Activated CD8-positive, alpha-beta memory T cell treated with anti-CD3 and anti-CD28 coated beads for 4 hours (primary cell): ENCODE measurements around the gene CNIH4.
"Not testable (repeated sequence)": the region's sequence is repeated elsewhere in the genome, so short reads cannot be mapped to it uniquely, and the experiment has no call there.

Experiments
- DNase-seq, 2 donors: peaks; one replicate each; pipeline ENCODE4 v3.0.0-alpha.2; 2020; ENCODE audit warnings: low read depth in 2 of 2

The CNIH4 gene

GRCh38 chr1:224399887-224400286 lies 43.2 kb downstream of the CNIH4 start:
- no peak for DNase-seq

DNA sequence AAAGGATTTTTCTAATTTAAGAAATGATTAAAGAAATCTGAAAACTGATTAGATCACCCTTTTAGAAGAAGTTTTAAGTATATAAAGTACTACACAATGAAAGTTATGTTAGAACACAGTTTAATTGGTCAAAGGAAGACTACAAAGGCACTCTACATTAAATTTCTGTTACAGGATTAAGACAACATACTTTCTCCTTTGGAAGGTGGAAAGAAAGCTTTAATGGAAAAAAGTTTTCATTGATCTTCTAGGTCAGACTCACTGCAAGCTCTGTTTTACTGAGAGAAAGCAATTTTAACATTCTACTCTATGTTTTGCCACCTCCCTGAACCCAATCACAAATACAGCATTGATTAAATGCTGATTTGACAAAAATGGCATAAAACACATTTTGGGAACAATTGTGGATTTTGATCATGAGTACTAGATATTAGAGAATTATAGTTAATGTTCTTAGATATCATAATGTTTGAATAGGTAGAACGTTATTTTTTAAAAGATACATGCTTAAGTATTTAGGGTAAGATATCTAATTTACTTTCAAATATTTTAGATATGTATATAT lies 45.9 kb downstream of the CNIH4 start:
- no peak for DNase-seq

DNA sequence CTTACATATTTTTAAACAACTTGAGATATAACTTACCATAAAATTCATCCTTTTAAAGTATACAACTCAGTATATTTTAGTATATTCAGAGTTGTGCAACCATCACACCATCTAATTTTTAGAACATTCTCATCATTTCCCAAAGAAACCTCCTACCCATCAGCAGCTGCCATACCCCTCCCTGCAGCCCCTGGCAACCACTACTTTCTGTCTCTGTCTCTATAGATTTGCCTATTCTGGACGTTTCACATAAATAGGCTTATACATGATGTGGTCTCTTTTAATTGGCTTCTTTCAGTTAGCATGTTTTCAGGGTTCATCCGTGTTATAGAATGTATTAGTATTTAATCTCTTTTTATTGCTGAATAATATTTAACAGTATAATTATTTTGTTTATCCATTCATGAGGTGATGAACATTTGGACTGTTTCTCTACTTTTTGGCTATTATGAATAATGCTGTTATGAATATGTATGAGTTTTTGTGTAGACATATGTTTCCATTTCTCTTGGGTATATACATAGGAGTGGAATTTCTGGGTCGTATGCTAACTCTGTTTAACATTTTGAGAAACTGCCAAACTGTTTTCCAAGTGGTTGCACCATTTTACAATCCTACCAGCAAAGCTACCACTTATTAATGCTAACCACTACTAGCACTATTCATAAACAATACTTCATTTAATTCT lies 48.4 kb downstream of the CNIH4 start:
- no peak for DNase-seq

- DNase-seq: no peak
These were observed 48.9 kb downstream of the CNIH4 start for GRCh38 chr1:224405604-224405970.

DNA sequence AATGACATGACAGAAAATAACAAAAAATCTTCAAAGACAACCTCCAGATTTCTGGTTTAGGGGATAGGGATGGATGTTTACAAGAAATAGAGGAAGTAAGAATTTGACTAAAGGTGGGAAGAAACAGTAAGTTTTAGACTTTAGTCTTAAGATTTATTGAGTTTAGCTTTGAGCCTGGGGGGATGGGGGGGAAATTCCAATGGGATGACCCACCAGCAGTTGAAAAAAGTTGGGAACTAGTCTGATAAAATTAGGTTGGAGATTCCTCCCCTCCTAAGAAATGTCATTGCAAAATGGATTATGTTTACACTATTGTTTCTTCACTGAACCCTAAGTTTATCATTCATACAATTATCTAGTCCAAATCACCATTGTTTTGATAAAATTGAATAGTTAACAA lies 49.5 kb downstream of the CNIH4 start:
- DNase-seq: no peak

- DNase-seq: no peak
These were observed 51.1 kb downstream of the CNIH4 start for GRCh38 chr1:224407571-224408293.

GRCh38 chr1:224408294-224408590 lies 51.6 kb downstream of the CNIH4 start:
- DNase-seq: no peak

DNA sequence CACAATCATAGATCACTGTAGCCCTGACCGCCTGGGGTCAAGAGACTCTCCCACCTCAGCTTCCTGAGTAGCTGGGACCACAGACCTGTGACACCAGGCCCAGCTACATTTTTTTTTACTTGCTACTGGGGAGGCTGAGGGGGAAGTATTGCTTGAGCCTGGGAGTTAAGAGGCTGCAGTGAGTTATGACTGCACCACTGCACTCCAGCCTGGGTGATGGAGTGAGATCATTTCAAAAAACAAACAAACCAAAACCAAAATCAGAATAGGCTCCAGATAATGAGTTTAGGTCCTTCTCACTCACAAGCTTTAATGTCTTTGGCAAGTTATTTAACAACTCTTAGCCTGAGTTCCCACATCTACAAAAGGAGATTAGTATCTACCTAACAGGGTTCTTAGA lies 55.1 kb downstream of the CNIH4 start:
- no peak for DNase-seq

DNA sequence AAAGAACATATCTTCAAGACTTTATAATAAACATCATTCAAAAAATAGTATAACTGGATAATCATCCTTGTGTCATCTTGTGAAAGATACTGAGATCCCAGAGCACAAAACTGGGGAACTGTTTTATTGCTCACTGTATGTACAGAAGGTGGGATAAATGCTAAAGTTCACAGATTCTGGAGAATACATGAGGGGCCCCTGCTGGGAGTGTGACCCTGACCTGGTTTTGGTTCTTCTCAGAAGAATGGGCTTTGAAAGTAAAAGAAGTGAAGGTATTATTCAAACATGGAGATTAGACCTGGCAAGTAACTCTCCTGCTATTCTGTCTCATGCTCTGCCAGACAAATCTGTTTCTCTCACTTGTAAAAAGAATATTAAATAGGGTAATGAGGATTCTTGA lies 63.4 kb downstream of the CNIH4 start:
- DNase-seq: no peak

DNA sequence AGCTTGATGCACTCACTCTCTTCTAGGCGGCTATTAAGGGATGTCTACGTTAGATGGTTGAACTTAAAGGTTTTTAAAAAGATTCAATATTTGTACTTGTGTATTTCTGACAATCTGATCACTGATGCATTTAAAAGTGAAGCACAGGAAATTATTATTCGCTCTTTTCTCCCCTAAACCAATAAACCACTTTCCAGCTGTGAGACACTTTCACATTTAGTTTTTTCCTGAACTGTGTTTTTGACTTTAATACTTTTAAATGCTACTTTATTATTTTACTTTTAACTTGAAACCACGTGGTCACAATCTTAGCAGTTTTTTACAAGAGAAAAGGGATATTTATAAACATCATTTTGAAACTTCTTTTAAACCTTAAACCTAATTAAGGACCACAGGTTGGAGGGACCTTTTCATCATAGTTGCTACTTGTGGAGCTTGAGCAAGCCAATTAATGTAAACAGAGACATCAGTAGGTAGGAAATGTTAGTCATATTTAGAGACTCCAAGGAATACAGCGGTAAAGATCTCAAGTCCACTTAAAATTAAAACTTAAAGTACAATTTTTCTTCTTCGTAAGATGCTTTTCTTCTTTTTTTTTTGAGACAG lies 68.7 kb downstream of the CNIH4 start:
- DNase-seq: no peak

GRCh38 chr1:224426869-224427268 lies 70.2 kb downstream of the CNIH4 start:
- not testable (repeated sequence) for DNase-seq

- DNase-seq: no peak
These were observed 70.7 kb downstream of the CNIH4 start for GRCh38 chr1:224427346-224427745.

DNA sequence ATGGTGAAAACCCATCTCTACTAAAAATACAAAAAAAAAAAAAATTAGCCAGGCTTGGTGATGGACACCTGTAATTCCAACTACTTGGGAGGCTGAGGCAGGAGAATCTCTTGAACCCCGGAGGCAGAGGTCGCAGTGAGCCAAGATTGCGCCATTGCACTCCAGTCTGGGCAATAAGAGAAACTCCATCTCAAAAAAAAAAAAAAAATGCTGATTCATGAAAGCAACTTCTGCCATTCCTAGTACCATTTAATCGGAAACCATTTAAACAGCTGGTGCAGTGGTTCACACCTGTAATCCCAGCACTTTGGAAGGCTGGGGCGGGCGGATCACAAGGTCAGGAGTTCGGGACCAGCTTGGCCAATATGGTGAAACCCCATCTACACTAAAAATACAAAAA lies 72.0 kb downstream of the CNIH4 start:
- not testable (repeated sequence) for DNase-seq
